ENCODE data around the gene TIGAR.

DNA sequence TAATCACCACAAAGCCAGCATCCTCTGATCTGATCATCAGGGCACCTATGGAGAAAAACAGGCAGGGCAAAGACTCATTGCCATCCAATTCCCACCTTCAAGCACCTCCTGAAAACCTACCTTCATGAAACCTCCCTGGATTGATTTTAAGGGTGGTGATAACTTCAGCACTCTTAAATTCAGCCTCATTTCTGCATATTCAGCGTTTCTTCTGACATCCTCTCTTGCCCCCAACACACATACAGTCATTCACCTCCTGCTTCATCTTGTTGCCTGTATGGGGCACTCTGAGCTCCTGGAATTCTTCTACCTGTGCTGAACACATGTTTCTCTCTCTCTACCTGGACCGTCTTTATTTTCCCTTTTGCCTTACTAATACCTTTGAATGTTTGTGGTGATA, 51.6 kb downstream of the TIGAR start:
- TF ChIP-seq, protein P1, sequence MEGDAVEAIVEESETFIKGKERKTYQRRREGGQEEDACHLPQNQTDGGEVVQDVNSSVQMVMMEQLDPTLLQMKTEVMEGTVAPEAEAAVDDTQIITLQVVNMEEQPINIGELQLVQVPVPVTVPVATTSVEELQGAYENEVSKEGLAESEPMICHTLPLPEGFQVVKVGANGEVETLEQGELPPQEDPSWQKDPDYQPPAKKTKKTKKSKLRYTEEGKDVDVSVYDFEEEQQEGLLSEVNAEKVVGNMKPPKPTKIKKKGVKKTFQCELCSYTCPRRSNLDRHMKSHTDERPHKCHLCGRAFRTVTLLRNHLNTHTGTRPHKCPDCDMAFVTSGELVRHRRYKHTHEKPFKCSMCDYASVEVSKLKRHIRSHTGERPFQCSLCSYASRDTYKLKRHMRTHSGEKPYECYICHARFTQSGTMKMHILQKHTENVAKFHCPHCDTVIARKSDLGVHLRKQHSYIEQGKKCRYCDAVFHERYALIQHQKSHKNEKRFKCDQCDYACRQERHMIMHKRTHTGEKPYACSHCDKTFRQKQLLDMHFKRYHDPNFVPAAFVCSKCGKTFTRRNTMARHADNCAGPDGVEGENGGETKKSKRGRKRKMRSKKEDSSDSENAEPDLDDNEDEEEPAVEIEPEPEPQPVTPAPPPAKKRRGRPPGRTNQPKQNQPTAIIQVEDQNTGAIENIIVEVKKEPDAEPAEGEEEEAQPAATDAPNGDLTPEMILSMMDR (IDR thresholded peaks at IDR 0.05; ENCODE audit: low read length), result no peak
- no peak for TF ChIP-seq EZH2 (IDR thresholded peaks at IDR 0.05; ENCODE audit: borderline replicate concordance, low read length)

Data from OCI-LY1 (cell line).